BJ (cell line): ENCODE data around the gene GYG2. TPM values are rescaled to one million over a fixed set of nuclear protein-coding genes. Genes with fewer than 3 reads are reported as not detected.
"Not testable (repeated sequence)": the region's sequence is repeated elsewhere in the genome, so short reads cannot be mapped to it uniquely, and the experiment has no call there.

Experiments used
- CTCF ChIA-PET: fragments of 350-600 bp; formaldehyde crosslinking; extraction: SDS; loops from one replicate; lab custom pipeline; 2021; ENCODE audit warnings: antibody characterized with exemption, inconsistent platforms; lab: Yijun Ruan, JAX
- POLR2A ChIA-PET: fragments of 300-600 bp; sonication (Branson Sonifier 250); formaldehyde crosslinking; extraction: SDS; loops from one replicate; lab custom pipeline; 2021; ENCODE audit warnings: antibody characterized with exemption; lab: Charles Lee
- DNase-seq: peaks from one replicate; pipeline ENCODE4 v3.0.0-alpha.2; 2011; ENCODE audit warnings: low read depth
- H3K27me3 ChIP-seq: 2 replicates; pipeline ENCODE4 v1.6.0; 2011; ENCODE audit warnings: low read length; ENCODE audit not compliant: control insufficient read depth, insufficient read depth
- H3K36me3 ChIP-seq: 2 replicates; pipeline ENCODE4 v1.5.1; 2011; ENCODE audit warnings: low read length; ENCODE audit not compliant: control insufficient read depth, insufficient read depth
- H3K4me3 ChIP-seq: 2 replicates; pipeline ENCODE4 v1.5.1; 2011; ENCODE audit warnings: low read depth, mild to moderate bottlenecking, control low read depth, low read length
- polyA plus RNA-seq: library from polyadenylated mRNA; depleted of rRNA; stranded (reverse); fragments of >200 nt; gene quantifications from 2 replicates; pipeline ENCODE4 v1.2.3, GENCODE V29; 2011
- TF ChIP-seq, protein P1 (sequence below): IDR thresholded peaks from 2 replicates; pipeline ENCODE4 v1.5.1; 2011; ENCODE audit warnings: low read depth, mild to moderate bottlenecking, control low read depth, inconsistent platforms, low read length, moderate library complexity; ENCODE audit not compliant: insufficient read depth

GYG2 gene
- polyA plus RNA-seq, 1 experiment, result 9.3 TPM

DNA sequence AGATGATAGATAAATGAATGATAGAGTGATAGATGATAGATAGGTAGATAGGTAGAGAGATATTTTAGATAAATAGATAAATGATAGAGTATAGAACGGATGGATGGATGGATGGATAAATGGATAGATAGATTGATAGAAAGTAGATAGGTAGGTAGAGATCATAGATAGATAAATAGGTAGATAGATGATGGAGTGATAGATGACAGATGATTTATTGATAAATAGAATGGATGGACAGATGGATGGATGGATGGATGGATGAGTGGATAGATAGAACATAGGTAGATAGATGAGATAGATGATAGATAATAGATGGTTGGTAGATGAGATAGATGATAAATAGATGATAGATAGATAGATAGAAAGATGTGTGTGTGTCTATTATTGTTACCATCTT, 50.9 kb downstream of the GYG2 start:
- TF ChIP-seq, protein P1, sequence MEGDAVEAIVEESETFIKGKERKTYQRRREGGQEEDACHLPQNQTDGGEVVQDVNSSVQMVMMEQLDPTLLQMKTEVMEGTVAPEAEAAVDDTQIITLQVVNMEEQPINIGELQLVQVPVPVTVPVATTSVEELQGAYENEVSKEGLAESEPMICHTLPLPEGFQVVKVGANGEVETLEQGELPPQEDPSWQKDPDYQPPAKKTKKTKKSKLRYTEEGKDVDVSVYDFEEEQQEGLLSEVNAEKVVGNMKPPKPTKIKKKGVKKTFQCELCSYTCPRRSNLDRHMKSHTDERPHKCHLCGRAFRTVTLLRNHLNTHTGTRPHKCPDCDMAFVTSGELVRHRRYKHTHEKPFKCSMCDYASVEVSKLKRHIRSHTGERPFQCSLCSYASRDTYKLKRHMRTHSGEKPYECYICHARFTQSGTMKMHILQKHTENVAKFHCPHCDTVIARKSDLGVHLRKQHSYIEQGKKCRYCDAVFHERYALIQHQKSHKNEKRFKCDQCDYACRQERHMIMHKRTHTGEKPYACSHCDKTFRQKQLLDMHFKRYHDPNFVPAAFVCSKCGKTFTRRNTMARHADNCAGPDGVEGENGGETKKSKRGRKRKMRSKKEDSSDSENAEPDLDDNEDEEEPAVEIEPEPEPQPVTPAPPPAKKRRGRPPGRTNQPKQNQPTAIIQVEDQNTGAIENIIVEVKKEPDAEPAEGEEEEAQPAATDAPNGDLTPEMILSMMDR, result no peak
- no peaks in the 10 kb centered on the region for H3K27me3 ChIP-seq
- no peak overlapping the region for H3K4me3 ChIP-seq
- ChIA-PET POLR2A (no interaction called here), CTCF (no interaction called here)
- H3K36me3 ChIP-seq, result no peaks in the 10 kb centered on the region
- DNase-seq, result no peak

DNA sequence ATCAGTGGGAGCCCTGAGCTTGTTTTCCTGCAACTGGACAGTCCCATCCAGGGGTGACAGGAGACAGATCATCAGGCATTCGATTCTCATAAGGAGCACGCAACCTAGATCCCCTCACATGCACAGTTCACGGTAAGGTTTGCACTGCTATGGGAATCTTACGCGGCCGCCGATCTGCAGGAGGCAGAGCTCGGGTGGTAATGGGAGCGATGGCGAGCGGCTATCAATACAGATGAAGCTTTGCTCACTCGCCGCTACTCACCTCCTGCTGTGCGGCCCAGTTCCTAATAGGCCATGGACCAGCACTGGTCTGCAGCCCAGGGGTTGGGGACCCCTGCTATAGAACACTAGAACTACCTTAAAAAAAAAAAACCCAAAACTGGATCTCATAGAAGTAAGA, 55.0 kb downstream of the GYG2 start:
- POLR2A ChIA-PET, result no interaction called here
- H3K36me3 ChIP-seq, result no peaks in the 10 kb centered on the region

DNA sequence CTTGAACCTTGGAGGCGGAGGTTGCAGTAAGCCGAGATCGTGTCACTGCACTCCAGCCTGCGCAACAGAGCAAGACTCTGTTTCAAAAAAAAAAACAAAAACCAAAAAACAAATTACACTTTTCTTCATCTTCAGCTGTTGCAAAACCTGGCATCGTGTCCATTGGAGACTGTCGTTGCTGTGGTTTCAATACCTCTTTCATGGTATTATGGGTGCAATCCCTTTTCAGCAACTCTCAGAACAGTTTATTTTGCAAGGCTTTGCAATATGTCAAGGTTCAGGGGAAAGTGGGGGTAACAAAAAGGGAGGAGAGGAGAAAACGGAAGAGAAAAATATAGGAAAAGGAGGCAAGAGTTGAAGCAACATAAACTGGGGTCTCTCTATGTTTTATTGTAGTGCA, 59.6 kb downstream of the GYG2 start:
- H3K4me3 ChIP-seq, result no peak overlapping the region
- no peaks in the 10 kb centered on the region for H3K27me3 ChIP-seq
- no peaks in the 10 kb centered on the region for H3K36me3 ChIP-seq
- ChIA-PET CTCF (no interaction called here), POLR2A (no interaction called here)
- TF ChIP-seq, protein P1, result no peak
- DNase-seq, result no peak

More for the DNA sequence above, 55.0 kb downstream of the GYG2 start:
- DNase-seq, result no peak
- TF ChIP-seq, protein P1, result no peak
- no peaks in the 10 kb centered on the region for H3K27me3 ChIP-seq
- H3K4me3 ChIP-seq, result no peak overlapping the region
- CTCF ChIA-PET, result no interaction called here

DNA sequence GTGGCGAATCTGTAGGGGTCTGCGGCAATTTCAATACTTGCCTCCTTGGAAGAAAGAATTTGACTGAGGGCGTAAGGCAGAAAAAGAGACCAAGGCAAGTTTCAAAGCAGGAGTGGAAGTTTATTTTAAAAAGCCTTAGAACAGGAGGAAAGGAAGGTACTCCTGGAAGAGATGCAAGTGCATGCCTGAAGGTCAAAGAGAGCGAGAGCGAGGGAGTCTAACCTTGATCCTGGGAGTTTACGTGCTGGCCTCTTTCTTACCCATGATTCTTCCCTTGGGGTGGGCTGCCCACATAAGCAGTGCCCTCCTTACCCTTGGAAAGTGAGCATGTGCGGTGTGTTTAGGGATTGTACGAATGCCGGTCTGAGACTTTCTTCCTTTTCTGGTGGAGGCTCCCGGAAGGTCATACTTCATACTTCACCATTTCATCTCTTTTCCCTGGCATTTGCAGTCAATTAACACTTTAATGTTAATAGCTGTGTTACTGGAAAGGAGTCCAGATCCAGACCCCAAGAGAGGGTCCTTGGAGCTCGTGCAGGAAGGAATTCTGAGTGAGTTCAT, 60.4 kb downstream of the GYG2 start:
- Histone ChIP-seq H3K27me3 (no peaks in the 10 kb centered on the region), H3K36me3 (no peaks in the 10 kb centered on the region), H3K4me3 (peak overlapping the region; percentile 27)
- ChIA-PET POLR2A (no interaction called here), CTCF (no interaction called here)
- TF ChIP-seq, protein P1, result no peak
- no peak for DNase-seq

DNA sequence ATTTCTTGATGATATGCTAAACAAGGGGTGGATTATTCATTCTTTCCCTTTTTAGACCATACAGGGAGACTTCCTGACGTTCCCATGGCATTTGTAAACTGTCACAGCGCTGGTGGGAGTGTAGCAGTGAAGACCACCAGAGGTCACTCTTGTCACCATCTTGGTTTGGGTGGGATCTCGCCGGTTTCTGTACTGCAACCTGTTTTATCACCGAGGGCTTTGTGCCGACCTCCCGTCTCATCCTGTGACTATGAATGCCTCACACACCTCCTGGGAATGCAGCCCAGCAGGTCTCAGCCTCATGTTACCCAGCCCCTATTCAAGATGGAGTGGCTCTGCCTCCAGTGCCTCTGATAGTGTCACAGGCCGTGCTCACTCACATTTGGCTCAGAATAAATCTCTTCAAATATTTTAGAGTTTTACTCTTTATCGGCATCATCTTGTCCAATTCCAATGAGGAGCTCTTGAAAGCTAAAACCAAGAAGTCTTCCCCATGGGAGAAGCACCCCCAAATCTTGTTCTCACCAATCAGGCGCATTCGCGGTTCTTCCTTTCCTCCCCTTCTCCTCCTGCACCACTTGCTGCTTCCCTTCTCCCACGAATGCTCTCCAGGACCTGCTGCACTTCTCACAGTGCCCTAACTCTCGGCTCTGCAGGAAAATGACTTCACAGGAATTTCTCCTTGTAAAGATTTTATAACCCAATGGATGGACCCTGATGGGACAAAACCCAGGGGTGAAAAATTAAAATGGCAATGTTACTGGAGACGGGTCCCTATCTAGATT, 61.2 kb downstream of the GYG2 start:
- peak overlapping the region; percentile 27 for H3K4me3 ChIP-seq
- TF ChIP-seq, protein P1, result peak; percentile 32; the same call in 1 of the 2 replicates
- CTCF ChIA-PET, H3K36me3 ChIP-seq, H3K27me3 ChIP-seq, DNase-seq, POLR2A ChIA-PET: not testable (repeated sequence)

DNA sequence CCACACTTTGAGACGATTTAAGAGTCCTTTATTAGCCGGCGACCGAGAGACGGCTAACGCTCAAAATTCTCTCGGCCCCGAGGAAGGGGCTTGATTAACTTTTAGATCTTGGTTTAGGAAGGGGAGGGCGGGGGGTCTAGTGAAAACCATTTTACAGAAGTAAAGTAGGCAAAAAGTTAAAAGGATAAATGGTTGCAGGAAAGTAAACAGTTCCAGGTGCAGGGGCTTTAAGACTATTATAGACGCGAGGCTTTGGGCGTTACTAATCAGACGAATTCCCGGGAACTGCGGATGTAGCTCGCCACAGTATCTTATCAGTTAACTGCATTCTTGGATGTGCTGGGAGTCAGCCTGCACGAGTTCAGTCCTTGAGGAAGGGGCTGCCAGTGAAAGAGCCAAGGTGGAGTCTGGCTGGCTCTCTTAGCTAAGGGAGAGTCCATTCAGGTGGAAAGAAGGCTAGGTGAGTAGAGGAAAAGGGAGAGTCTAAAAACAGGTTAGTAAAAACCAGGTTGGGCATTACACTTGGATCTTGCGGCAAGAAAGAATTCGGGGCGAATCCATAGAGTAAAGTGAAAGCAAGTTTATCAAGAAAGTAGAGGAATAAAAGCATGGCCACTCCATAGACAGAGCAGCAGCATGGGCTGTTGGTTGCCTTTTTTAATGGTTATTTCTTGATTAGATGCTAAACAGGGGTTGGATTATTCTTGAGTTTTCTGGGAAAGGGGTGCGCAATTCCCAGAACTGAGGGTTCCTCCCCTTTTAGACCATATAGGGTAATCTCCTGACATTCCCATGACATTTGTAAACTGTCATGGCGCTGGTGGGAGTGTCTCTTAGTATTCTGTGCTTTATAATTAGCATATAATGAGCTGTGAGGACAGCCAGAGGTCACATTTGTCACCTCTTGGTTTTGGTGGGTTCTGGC, 62.1 kb downstream of the GYG2 start:
- POLR2A ChIA-PET, H3K36me3 ChIP-seq, CTCF ChIA-PET, H3K27me3 ChIP-seq, H3K4me3 ChIP-seq, DNase-seq: not testable (repeated sequence)
